Adrenal gland (tissue), 12 donors: ENCODE results near the gene DIP2C. TPM values are rescaled to one million over a fixed set of nuclear protein-coding genes. Genes with fewer than 3 reads are reported as not detected.
A peak's percentile ranks its signal among the peaks of the same experiment; 100 is the strongest.

Source experiments
- DNase-seq, 7 donors: peaks; one replicate each; pipeline ENCODE4 v3.0.0-alpha.2; 2019 to 2020
- H3K27ac ChIP-seq, 5 donors: fragments of 200-600 bp; sonication (generic) in 4 of 5; 1 replicate in 3 of 5; 2 replicates in 2 of 5; pipeline versions ENCODE4 v1.5.1 to v1.8.0; 2016 to 2020; ENCODE audit warnings: mild to moderate bottlenecking in 1 of 5
- H3K27me3 ChIP-seq: fragments of 200-600 bp; 2 replicates; pipeline ENCODE4 v1.8.0; 2021
- H3K36me3 ChIP-seq, 2 donors: fragments of 200-600 bp; replicated peaks in 1 of 2; 1 replicate in 1 of 2; 2 replicates in 1 of 2; pipeline versions ENCODE4 v1.5.1 to v1.8.0; 2018 to 2022
- H3K4me1 ChIP-seq, 2 donors: fragments of 200-600 bp; replicated peaks in 1 of 2; 1 replicate in 1 of 2; 2 replicates in 1 of 2; pipeline versions ENCODE4 v1.5.1 to v1.8.0; 2018 to 2021
- H3K4me3 ChIP-seq, 4 donors: fragments of 200-600 bp; sonication (generic) in 3 of 4; one replicate each; pipeline ENCODE4 v1.5.1; 2016 to 2018
- H3K9me3 ChIP-seq, 3 donors: fragments of 200-600 bp; sonication (generic) in 1 of 3; replicated peaks in 1 of 3; 1 replicate in 2 of 3; 2 replicates in 1 of 3; pipeline versions ENCODE4 v1.5.1 to v1.8.0; 2016 to 2021
- CTCF ChIP-seq, 6 experiments: fragments of 450-650 bp in 4 of 6; fragments of 200-600 bp in 2 of 6; sonication (generic) in 1 of 6; IDR thresholded peaks; 1 replicate in 5 of 6; 2 replicates in 1 of 6; pipeline versions ENCODE4 v1.5.1 to v1.8.0; 2016 to 2021; ENCODE audit warnings: antibody characterized with exemption in 6 of 6, mild to moderate bottlenecking in 2 of 6, moderate library complexity in 1 of 6
- POLR2A ChIP-seq, 2 donors: fragments of 450-650 bp; IDR thresholded peaks; one replicate each; pipeline ENCODE4 v1.6.1; 2017; ENCODE audit warnings: antibody characterized with exemption in 2 of 2, mild to moderate bottlenecking in 2 of 2, moderate library complexity in 1 of 2
- WGBS, 4 donors: extraction: QIAGEN DNeasy Blood & Tissue Kit in 2 of 4; methylation state at CpG; one replicate each; pipeline versions ENCODE4 v1.1.5 to v1.1.7; 2013 to 2017; 5-methylcytosine and 5-hydroxymethylcytosine counted together
- intact Hi-C, 2 donors: fragments of 100-400 bp; cut with DNase I; formaldehyde crosslinking; loops; one replicate each; pipeline versions ENCODE4 v1.14.1 to v1.15.0; 2022 to 2023
- polyA plus RNA-seq, 3 donors: library from polyadenylated mRNA; stranded (reverse); fragments of 200-250 nt in 2 of 3; fragments of 350-450 nt in 1 of 3; fragmentation: Illumina TruSeq in 1 of 3; extraction: RNeasy Lipid Tissue Mini Kit (QIAGEN cat#74804) in 1 of 3; gene quantifications; one replicate each; pipeline ENCODE4 v1.2.3, GENCODE V29; 2013 to 2014
- total RNA-seq, 9 donors: library from RNA; depleted of rRNA in 4 of 9; stranded (reverse); fragments of >200 nt in 4 of 9; fragments of 120-200 nt in 1 of 9; fragmentation: NEBNext Ultra II Directional in 1 of 9; extraction: Animal tissue kit (Norgen Biotek cat#: 25700) in 1 of 9; gene quantifications; one replicate each; pipeline versions ENCODE4 v1.1.0 to v1.2.4, GENCODE V29; 2013 to 2023
- donor health status: healthy with polysubstance abuse.
- donor health status: Bipolar disorder and iron deficiency.
- donor health status: DM: yes; HTN: yes; CAD: no.
- donor health status: DM: no; HTN: no; CAD: no.
- donor health status: DM: no; HTN: no; CAD: no.
- donor health status: DM: yes; HTN: yes; CAD: no.

Gene DIP2C
- total and polyA plus RNA-seq, 12 donors, result 4.8 to 23.9 (median 19.7) TPM

- peak in 1 of 7 donors; percentile 8 for DNase-seq
- no peak for TF ChIP-seq CTCF (IDR thresholded peaks at IDR 0.05)
- no peak for TF ChIP-seq POLR2A (IDR thresholded peaks at IDR 0.05)
- 90 to 94% (median 94%) methylated on average over 25 to 37 of the region's 37 CpGs for WGBS, 4 donors
- Histone ChIP-seq H3K36me3 (no peaks in the 10 kb centered on the region), H3K9me3 (no peaks in the 10 kb centered on the region), H3K4me1 (no peaks in the 10 kb centered on the region), H3K27me3 (no peaks in the 10 kb centered on the region), H3K27ac (no peak overlapping the region), H3K4me3 (no peak overlapping the region)
- intact Hi-C loops, result no loop called here
These were observed 161.0 kb downstream of the DIP2C start for GRCh38 chr10:528173-529165.

GRCh38 chr10:527416-527815 is 162.1 kb downstream of the DIP2C start:
- Histone ChIP-seq H3K9me3 (no peaks in the 10 kb centered on the region), H3K36me3 (no peaks in the 10 kb centered on the region), H3K4me3 (no peak overlapping the region), H3K27ac (no peak overlapping the region), H3K27me3 (no peaks in the 10 kb centered on the region), H3K4me1 (no peaks in the 10 kb centered on the region)
- intact Hi-C loops, result no loop called here
- TF ChIP-seq CTCF (IDR thresholded peaks at IDR 0.05) (no peak), POLR2A (IDR thresholded peaks at IDR 0.05) (no peak)
- DNase-seq, result no peak
- WGBS, 4 donors, result 84 to 97% (median 95%) methylated on average over 1 of the region's 1 CpG

GRCh38 chr10:526651-527312 is 162.7 kb downstream of the DIP2C start:
- peak in 1 of 7 donors; percentile 7 for DNase-seq
- 84 to 89% (median 88%) methylated on average over 19 to 21 of the region's 21 CpGs for WGBS, 4 donors
- Histone ChIP-seq H3K9me3 (no peaks in the 10 kb centered on the region), H3K27ac (no peak overlapping the region), H3K4me1 (no peaks in the 10 kb centered on the region), H3K4me3 (no peak overlapping the region), H3K36me3 (no peaks in the 10 kb centered on the region), H3K27me3 (no peaks in the 10 kb centered on the region)
- TF ChIP-seq POLR2A (IDR thresholded peaks at IDR 0.05) (no peak), CTCF (IDR thresholded peaks at IDR 0.05) (no peak)
- intact Hi-C loops, result no loop called here

GRCh38 chr10:525565-526315 is 163.7 kb downstream of the DIP2C start:
- Histone ChIP-seq H3K36me3 (no peaks in the 10 kb centered on the region), H3K9me3 (no peaks in the 10 kb centered on the region), H3K4me3 (no peak overlapping the region), H3K27ac (no peak overlapping the region), H3K27me3 (no peaks in the 10 kb centered on the region), H3K4me1 (no peaks in the 10 kb centered on the region)
- WGBS, 4 donors, result 84 to 91% (median 85%) methylated on average over 15 to 17 of the region's 17 CpGs
- peak in 5 of 7 donors; percentile 35 to 69 (median 51) for DNase-seq
- TF ChIP-seq POLR2A (IDR thresholded peaks at IDR 0.05) (no peak), CTCF (IDR thresholded peaks at IDR 0.05) (no peak)
- intact Hi-C loops, result no loop called here
